Transverse colon (tissue), 4 donors: ENCODE measurements around the gene SLC6A11.

Experiments
- POLR2A ChIP-seq: fragments of 450-650 bp; IDR thresholded peaks from one replicate; pipeline ENCODE4 v1.6.1; 2016; ENCODE audit warnings: antibody characterized with exemption, mild to moderate bottlenecking, moderate library complexity
- POLR2AphosphoS5 ChIP-seq, 3 donors: sonication (generic); formaldehyde crosslinking; IDR thresholded peaks; one replicate each; pipeline ENCODE4 v1.6.1; 2016; ENCODE audit warnings: antibody characterized with exemption in 3 of 3
- TF ChIP-seq, protein P1 (sequence below), 5 experiments: fragments of 200-600 bp in 3 of 5; fragments of 450-650 bp in 2 of 5; sonication (generic) in 3 of 5; IDR thresholded peaks; 1 replicate in 2 of 5; 2 replicates in 3 of 5; pipeline ENCODE4 v1.5.1; 2016 to 2017; ENCODE audit warnings: antibody characterized with exemption in 5 of 5, inconsistent platforms in 3 of 5, mild to moderate bottlenecking in 2 of 5, moderate library complexity in 1 of 5

DNA sequence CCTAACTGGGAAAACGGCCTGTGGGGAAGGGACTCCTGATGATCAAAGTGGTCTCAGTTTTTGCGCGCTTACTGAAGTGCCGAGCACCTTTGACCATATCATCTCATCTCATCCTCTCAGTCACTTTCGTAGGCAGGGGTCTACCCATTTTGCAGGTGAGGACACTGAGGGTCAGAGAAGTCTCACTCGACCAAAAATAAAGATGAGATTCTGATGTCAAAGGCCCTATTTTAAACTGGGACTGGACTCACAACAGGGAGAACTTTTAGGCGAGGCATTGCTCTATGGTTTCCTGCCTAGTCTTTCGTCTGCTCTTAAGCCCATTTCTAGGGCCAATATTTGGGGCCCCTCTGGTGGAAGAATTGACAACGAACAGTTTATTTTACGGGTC lies 830 bp downstream of the SLC6A11 start:
- TF ChIP-seq POLR2AphosphoS5 (IDR thresholded peaks at IDR 0.05) (no peak), POLR2A (no peak)
- TF ChIP-seq, protein P1, sequence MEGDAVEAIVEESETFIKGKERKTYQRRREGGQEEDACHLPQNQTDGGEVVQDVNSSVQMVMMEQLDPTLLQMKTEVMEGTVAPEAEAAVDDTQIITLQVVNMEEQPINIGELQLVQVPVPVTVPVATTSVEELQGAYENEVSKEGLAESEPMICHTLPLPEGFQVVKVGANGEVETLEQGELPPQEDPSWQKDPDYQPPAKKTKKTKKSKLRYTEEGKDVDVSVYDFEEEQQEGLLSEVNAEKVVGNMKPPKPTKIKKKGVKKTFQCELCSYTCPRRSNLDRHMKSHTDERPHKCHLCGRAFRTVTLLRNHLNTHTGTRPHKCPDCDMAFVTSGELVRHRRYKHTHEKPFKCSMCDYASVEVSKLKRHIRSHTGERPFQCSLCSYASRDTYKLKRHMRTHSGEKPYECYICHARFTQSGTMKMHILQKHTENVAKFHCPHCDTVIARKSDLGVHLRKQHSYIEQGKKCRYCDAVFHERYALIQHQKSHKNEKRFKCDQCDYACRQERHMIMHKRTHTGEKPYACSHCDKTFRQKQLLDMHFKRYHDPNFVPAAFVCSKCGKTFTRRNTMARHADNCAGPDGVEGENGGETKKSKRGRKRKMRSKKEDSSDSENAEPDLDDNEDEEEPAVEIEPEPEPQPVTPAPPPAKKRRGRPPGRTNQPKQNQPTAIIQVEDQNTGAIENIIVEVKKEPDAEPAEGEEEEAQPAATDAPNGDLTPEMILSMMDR (IDR thresholded peaks at IDR 0.05), result no peak
